K562 (cell line): ENCODE measurements around the gene CEND1. TPM values are rescaled to one million over a fixed set of nuclear protein-coding genes. Genes with fewer than 3 reads are reported as not detected.

Experiments
- BDP1 ChIP-seq: IDR thresholded peaks from 3 replicates; pipeline ENCODE4 v1.6.1; 2011; ENCODE audit not compliant: insufficient read length, insufficient read depth
- ERF ChIP-seq: fragments of 450-650 bp; formaldehyde crosslinking; IDR thresholded peaks from 2 replicates; pipeline ENCODE4 v1.4.0; 2020; ENCODE audit warnings: mild to moderate bottlenecking, mixed read lengths
- ETV1 ChIP-seq: fragments of 450-650 bp; conservative IDR thresholded peaks from 2 replicates; pipeline ENCODE4 v1.6.1; 2016; ENCODE audit warnings: missing genetic modification characterization, control low read depth, low read depth, missing compliant biosample characterization
- GATAD2A ChIP-seq: fragments of 450-650 bp; IDR thresholded peaks from 2 replicates; pipeline ENCODE4 v1.6.1; 2017
- IFI16 ChIP-seq: fragments of 250-450 bp; sonication (Bioruptor Pico); IDR thresholded peaks from 2 replicates; pipeline ENCODE4 v2.1.2; 2022; ENCODE audit warnings: mild to moderate bottlenecking, inconsistent platforms
- ILK ChIP-seq: fragments of 450-650 bp; IDR thresholded peaks from 2 replicates; pipeline ENCODE4 v1.6.1; 2016; ENCODE audit warnings: missing genetic modification characterization, low read depth, mild to moderate bottlenecking, missing compliant biosample characterization, moderate library complexity, borderline replicate concordance
- KDM5B ChIP-seq: fragments of 200-600 bp; sonication (generic); IDR thresholded peaks from 2 replicates; pipeline ENCODE4 v1.6.1; 2012; ENCODE audit warnings: low read depth, mild to moderate bottlenecking, moderate library complexity, low read length, control low read depth, inconsistent platforms; ENCODE audit not compliant: insufficient replicate concordance
- MECOM ChIP-seq: fragments of 250-450 bp; sonication (Bioruptor Pico); IDR thresholded peaks from 2 replicates; pipeline ENCODE4 v1.8.0; 2022; ENCODE audit warnings: inconsistent platforms
- NFRKB ChIP-seq: fragments of 450-650 bp; IDR thresholded peaks from 2 replicates; pipeline ENCODE4 v1.6.1; 2016; ENCODE audit warnings: low read depth
- NR1H2 ChIP-seq: sonication (generic); formaldehyde crosslinking; IDR thresholded peaks from 2 replicates; pipeline ENCODE4 v1.4.0; 2020; ENCODE audit warnings: mild to moderate bottlenecking, missing genetic modification reagents
- NR2C1 ChIP-seq, 2 experiments: fragments of 450-650 bp; IDR thresholded peaks; 2 replicates each; pipeline ENCODE4 v1.6.1; 2017; ENCODE audit warnings: mild to moderate bottlenecking in 2 of 2, antibody characterized with exemption in 1 of 2, inconsistent platforms in 1 of 2, missing compliant biosample characterization in 1 of 2, missing genetic modification characterization in 1 of 2
- PCBP1 ChIP-seq: fragments of 200-400 bp; formaldehyde crosslinking; IDR thresholded peaks from 2 replicates; pipeline ENCODE4 v1.6.1; 2018; ENCODE audit warnings: mild to moderate bottlenecking, low read depth, low read length; ENCODE audit not compliant: poor library complexity, severe bottlenecking
- SMARCA5 ChIP-seq: fragments of 450-650 bp; IDR thresholded peaks from 2 replicates; pipeline ENCODE4 v1.6.1; 2016
- SREBF1 ChIP-seq: fragments of 150-350 bp; IDR thresholded peaks from 2 replicates; pipeline ENCODE4 v1.6.1; 2014; ENCODE audit warnings: antibody characterized with exemption, low read depth, low read length, borderline replicate concordance
- YY1 ChIP-seq, 3 experiments: IDR thresholded peaks; 2 replicates each; pipeline ENCODE4 v1.6.1; 2011; ENCODE audit warnings: low read length in 2 of 3, mild to moderate bottlenecking in 2 of 3, moderate library complexity in 2 of 3, borderline replicate concordance in 1 of 3, control low read depth in 1 of 3, low read depth in 1 of 3; ENCODE audit not compliant: insufficient read depth in 3 of 3, insufficient replicate concordance in 2 of 3, control insufficient read depth in 1 of 3, insufficient read length in 1 of 3; ENCODE audit errors: extremely low read depth in 1 of 3
- ZFP36 ChIP-seq: fragments of 150-350 bp; IDR thresholded peaks from 2 replicates; pipeline ENCODE4 v1.6.1; 2018; ENCODE audit warnings: low read length, low read depth; ENCODE audit not compliant: partially characterized antibody
- ZNF232 ChIP-seq: sonication (generic); formaldehyde crosslinking; IDR thresholded peaks from 2 replicates; pipeline ENCODE4 v1.8.0; 2022; ENCODE audit warnings: mild to moderate bottlenecking, missing genetic modification reagents
- ZNF431 ChIP-seq: sonication (generic); formaldehyde crosslinking; IDR thresholded peaks from 2 replicates; pipeline ENCODE4 v1.8.0; 2022; ENCODE audit warnings: mild to moderate bottlenecking, missing genetic modification reagents
- polyA plus RNA-seq, 8 experiments: library from polyadenylated mRNA; depleted of rRNA in 4 of 8; stranded (reverse) in 5 of 8; unstranded in 3 of 8; fragments of >200 nt; fragmentation: Nextera tagmentation in 2 of 8; fragmentation: Illumina TruSeq in 1 of 8; extraction: Ambion mirVana in 2 of 8; extraction: Trizol in 1 of 8; gene quantifications; 2 replicates each; pipeline versions ENCODE4 v1.2.1 to v1.2.3, GENCODE V29; 2011 to 2014; ENCODE audit warnings: inconsistent platforms in 1 of 8, missing spikeins in 1 of 8
- total RNA-seq, 7 experiments: library from RNA; depleted of rRNA in 6 of 7; stranded (reverse); fragments of >200 nt in 6 of 7; fragmentation: Illumina TruSeq in 2 of 7; extraction: Trizol in 2 of 7; gene quantifications; 2 replicates each; pipeline versions ENCODE4 v1.2.1 to v1.2.3, GENCODE V29; 2011 to 2021; ENCODE audit warnings: low replicate concordance in 1 of 7
- TF ChIP-seq, protein P1 (sequence below): sonication (generic); formaldehyde crosslinking; IDR thresholded peaks from 2 replicates; pipeline ENCODE4 v1.9.0; 2022; ENCODE audit warnings: mild to moderate bottlenecking, missing genetic modification reagents
- TF ChIP-seq, protein P2 (sequence below): fragments of 250-450 bp; sonication (Bioruptor Pico); IDR thresholded peaks from 2 replicates; pipeline ENCODE4 v1.8.0; 2021; ENCODE audit warnings: moderate library complexity, mild to moderate bottlenecking, inconsistent platforms
- TF ChIP-seq, protein P3 (sequence below), 2 experiments: fragments of 450-650 bp in 1 of 2; sonication (generic) in 1 of 2; formaldehyde crosslinking; conservative IDR thresholded peaks; 2 replicates each; pipeline versions ENCODE4 v1.4.0 to v1.8.1; 2020 to 2022; ENCODE audit warnings: mild to moderate bottlenecking in 1 of 2, missing genetic modification reagents in 1 of 2
- TF ChIP-seq, protein P4 (sequence below), 2 experiments: IDR thresholded peaks; 2 replicates each; pipeline ENCODE4 v1.6.1; 2012; ENCODE audit warnings: improper control_type of control experiment in 2 of 2, low read depth in 2 of 2, low read length in 2 of 2, borderline replicate concordance in 1 of 2

Gene CEND1
- total and polyA plus RNA-seq, 9 of the 15 experiments (the other 6 are each of a cell fraction or from before 2014, with no cell fraction given), result 0.13 to 0.18 (median 0.16) TPM; not detected in 6

DNA sequence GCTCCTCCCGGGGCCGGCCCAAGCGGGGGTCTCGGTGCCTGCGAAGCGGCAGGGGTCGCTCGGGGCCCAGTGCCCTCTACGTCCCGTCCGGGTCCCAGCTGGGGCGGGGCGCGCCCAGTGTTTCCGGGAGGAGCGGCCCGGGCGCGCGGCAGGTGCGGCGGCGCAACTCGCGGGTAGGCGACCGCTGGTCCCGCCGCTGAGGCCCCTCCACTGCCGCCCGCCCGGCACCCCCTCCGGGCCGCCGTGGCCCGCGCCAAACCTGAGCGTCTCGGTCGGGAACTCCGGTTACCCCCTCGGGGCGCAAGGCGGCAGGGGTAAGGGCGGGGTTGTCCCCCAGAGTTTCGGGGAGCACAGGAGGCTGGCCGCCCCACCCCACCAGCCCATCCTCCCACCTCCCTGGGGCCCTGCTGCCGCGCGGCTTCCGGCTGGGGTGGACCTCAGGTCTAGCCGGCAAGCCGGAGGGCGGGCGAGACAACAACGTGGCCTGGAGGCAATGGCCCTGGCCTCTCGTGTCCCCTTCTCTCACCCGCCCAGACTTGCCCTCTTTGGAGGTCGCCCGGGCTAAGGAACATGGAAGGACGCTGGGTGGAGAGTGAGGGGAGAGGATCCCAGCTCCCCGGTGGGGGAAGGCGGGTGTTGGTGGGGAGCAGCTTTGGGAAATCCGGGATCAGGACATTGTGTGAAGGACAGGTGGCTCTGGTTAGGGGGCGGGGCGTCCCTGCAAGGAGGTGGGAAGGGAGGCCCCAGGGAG, 37.4 kb upstream of the CEND1 start (continued):
- TF ChIP-seq PCBP1, result peak; percentile 63
- no peak for TF ChIP-seq GATAD2A
- no peak for TF ChIP-seq BDP1
- TF ChIP-seq IFI16, result no peak
- TF ChIP-seq NR2C1 (IDR thresholded peaks at IDR 0.05), result no peak
- TF ChIP-seq NR2C1 (tag; IDR thresholded peaks at IDR 0.05), result no peak
- TF ChIP-seq YY1 (IDR thresholded peaks at IDR 0.05; ENCODE audit: borderline replicate concordance in 1 of 3, control insufficient read depth in 1 of 3, extremely low read depth in 1 of 3, insufficient read depth in 3 of 3, insufficient read length in 1 of 3, insufficient replicate concordance in 2 of 3, low read depth in 1 of 3, low read length in 2 of 3), result peak in 1 of 3 experiments; percentile 40
- 0 out of 2 replicates have a peak, but pooled peaks have one; percentile 62 for TF ChIP-seq SMARCA5
- no peak for TF ChIP-seq SREBF1
- TF ChIP-seq KDM5B, result peak; percentile 66
- TF ChIP-seq ZNF431, result 0 out of 2 replicates have a peak, but pooled peaks have one; percentile 29
- peak; percentile 85 for TF ChIP-seq ETV1 (tag)
- TF ChIP-seq ZNF232 (CRISPR knock-in tag), result no peak
- no peak for TF ChIP-seq NFRKB
- TF ChIP-seq, protein P1, sequence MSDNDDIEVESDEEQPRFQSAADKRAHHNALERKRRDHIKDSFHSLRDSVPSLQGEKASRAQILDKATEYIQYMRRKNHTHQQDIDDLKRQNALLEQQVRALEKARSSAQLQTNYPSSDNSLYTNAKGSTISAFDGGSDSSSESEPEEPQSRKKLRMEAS (CRISPR knock-in tag), result peak; percentile 70
- TF ChIP-seq, protein P2, sequence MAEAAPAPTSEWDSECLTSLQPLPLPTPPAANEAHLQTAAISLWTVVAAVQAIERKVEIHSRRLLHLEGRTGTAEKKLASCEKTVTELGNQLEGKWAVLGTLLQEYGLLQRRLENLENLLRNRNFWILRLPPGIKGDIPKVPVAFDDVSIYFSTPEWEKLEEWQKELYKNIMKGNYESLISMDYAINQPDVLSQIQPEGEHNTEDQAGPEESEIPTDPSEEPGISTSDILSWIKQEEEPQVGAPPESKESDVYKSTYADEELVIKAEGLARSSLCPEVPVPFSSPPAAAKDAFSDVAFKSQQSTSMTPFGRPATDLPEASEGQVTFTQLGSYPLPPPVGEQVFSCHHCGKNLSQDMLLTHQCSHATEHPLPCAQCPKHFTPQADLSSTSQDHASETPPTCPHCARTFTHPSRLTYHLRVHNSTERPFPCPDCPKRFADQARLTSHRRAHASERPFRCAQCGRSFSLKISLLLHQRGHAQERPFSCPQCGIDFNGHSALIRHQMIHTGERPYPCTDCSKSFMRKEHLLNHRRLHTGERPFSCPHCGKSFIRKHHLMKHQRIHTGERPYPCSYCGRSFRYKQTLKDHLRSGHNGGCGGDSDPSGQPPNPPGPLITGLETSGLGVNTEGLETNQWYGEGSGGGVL (CRISPR knock-in tag), result no peak
- TF ChIP-seq, protein P3, sequence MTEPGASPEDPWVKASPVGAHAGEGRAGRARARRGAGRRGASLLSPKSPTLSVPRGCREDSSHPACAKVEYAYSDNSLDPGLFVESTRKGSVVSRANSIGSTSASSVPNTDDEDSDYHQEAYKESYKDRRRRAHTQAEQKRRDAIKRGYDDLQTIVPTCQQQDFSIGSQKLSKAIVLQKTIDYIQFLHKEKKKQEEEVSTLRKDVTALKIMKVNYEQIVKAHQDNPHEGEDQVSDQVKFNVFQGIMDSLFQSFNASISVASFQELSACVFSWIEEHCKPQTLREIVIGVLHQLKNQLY (CRISPR knock-in tag; conservative IDR thresholded peaks at IDR 0.05), result no peak
- TF ChIP-seq, protein P4, sequence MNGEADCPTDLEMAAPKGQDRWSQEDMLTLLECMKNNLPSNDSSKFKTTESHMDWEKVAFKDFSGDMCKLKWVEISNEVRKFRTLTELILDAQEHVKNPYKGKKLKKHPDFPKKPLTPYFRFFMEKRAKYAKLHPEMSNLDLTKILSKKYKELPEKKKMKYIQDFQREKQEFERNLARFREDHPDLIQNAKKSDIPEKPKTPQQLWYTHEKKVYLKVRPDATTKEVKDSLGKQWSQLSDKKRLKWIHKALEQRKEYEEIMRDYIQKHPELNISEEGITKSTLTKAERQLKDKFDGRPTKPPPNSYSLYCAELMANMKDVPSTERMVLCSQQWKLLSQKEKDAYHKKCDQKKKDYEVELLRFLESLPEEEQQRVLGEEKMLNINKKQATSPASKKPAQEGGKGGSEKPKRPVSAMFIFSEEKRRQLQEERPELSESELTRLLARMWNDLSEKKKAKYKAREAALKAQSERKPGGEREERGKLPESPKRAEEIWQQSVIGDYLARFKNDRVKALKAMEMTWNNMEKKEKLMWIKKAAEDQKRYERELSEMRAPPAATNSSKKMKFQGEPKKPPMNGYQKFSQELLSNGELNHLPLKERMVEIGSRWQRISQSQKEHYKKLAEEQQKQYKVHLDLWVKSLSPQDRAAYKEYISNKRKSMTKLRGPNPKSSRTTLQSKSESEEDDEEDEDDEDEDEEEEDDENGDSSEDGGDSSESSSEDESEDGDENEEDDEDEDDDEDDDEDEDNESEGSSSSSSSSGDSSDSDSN (IDR thresholded peaks at IDR 0.05; ENCODE audit: borderline replicate concordance in 1 of 2, low read depth in 2 of 2, low read length in 2 of 2), result peak; percentile 41 to 63; a peak in 3 of 4 replicates
- TF ChIP-seq NR1H2 (CRISPR knock-in tag), result no peak
- no peak for TF ChIP-seq ZFP36
- no peak for TF ChIP-seq MECOM (CRISPR knock-in tag)
- 0 out of 2 replicates have a peak, but pooled peaks have one; percentile 38 for TF ChIP-seq ERF
- TF ChIP-seq ILK (tag), result no peak
